ENCODE data around the gene CD109.

DNA sequence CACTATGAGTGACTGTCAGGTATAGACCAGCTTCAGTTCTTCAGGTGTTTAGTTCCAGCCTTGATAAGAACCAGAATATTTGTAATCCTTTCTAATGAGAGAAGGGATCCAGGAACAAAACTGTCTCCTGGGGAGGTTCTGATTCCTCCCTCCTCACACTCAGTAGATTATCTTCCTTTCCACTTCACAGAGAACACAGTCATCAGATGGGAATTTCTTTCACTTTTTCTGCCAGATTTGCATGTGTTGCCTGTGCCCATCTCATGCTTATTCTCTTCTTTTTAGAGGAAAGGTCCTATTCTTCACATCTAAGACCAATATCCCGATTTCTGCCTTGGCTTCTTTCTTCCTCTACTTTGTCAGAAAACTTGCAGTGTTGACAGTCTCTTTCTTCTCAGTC, 50.8 kb downstream of the CD109 start:
- no peak for TF ChIP-seq POLR2A (IDR thresholded peaks at IDR 0.05)
- TF ChIP-seq, protein P1, sequence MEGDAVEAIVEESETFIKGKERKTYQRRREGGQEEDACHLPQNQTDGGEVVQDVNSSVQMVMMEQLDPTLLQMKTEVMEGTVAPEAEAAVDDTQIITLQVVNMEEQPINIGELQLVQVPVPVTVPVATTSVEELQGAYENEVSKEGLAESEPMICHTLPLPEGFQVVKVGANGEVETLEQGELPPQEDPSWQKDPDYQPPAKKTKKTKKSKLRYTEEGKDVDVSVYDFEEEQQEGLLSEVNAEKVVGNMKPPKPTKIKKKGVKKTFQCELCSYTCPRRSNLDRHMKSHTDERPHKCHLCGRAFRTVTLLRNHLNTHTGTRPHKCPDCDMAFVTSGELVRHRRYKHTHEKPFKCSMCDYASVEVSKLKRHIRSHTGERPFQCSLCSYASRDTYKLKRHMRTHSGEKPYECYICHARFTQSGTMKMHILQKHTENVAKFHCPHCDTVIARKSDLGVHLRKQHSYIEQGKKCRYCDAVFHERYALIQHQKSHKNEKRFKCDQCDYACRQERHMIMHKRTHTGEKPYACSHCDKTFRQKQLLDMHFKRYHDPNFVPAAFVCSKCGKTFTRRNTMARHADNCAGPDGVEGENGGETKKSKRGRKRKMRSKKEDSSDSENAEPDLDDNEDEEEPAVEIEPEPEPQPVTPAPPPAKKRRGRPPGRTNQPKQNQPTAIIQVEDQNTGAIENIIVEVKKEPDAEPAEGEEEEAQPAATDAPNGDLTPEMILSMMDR (IDR thresholded peaks at IDR 0.05), result no peak
